Neural progenitor cell (in vitro differentiated cells): ENCODE measurements around the gene TENT5A.

ENCODE experiments used
- EZH2 ChIP-seq: fragments of 200-600 bp; sonication (generic); IDR thresholded peaks from 2 replicates; pipeline ENCODE4 v1.6.1; 2017; ENCODE audit warnings: antibody characterized with exemption, mild to moderate bottlenecking, moderate library complexity
- TF ChIP-seq, protein P1 (sequence below): fragments of 200-600 bp; sonication (generic); IDR thresholded peaks from 2 replicates; pipeline ENCODE4 v1.5.1; 2017; ENCODE audit warnings: antibody characterized with exemption, mild to moderate bottlenecking

DNA sequence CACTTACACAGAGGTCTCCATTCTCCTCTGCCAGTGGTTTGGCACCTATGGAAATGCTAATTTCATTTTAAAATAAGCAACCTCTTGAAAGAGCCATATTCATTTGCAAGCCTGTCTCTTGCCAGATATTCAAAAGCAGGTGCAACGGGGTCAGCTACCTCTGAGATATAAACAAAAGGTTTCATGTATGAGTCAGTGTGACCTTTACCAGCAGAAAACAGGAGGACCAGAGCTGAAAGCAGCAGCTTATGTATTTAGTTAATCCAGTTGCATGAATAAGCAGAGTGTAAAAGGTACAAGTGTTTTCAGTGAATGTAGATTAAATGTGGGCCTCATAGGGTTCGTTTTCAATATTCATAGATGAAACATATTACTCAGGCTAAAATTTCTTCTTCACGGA is 56.0 kb downstream of the TENT5A start:
- TF ChIP-seq, protein P1, sequence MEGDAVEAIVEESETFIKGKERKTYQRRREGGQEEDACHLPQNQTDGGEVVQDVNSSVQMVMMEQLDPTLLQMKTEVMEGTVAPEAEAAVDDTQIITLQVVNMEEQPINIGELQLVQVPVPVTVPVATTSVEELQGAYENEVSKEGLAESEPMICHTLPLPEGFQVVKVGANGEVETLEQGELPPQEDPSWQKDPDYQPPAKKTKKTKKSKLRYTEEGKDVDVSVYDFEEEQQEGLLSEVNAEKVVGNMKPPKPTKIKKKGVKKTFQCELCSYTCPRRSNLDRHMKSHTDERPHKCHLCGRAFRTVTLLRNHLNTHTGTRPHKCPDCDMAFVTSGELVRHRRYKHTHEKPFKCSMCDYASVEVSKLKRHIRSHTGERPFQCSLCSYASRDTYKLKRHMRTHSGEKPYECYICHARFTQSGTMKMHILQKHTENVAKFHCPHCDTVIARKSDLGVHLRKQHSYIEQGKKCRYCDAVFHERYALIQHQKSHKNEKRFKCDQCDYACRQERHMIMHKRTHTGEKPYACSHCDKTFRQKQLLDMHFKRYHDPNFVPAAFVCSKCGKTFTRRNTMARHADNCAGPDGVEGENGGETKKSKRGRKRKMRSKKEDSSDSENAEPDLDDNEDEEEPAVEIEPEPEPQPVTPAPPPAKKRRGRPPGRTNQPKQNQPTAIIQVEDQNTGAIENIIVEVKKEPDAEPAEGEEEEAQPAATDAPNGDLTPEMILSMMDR: no peak
- no peak for TF ChIP-seq EZH2
